NCI-H1105 (cell line): ENCODE data around the gene ASCL3.
"Not testable (repeated sequence)": the region's sequence is repeated elsewhere in the genome, so short reads cannot be mapped to it uniquely, and the experiment has no call there.

Experiments
- DNase-seq: peaks from one replicate; lab custom pipeline; 2025; lab: John Stamatoyannopoulos, UW

ASCL3 gene, protein sequence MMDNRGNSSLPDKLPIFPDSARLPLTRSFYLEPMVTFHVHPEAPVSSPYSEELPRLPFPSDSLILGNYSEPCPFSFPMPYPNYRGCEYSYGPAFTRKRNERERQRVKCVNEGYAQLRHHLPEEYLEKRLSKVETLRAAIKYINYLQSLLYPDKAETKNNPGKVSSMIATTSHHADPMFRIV

DNA sequence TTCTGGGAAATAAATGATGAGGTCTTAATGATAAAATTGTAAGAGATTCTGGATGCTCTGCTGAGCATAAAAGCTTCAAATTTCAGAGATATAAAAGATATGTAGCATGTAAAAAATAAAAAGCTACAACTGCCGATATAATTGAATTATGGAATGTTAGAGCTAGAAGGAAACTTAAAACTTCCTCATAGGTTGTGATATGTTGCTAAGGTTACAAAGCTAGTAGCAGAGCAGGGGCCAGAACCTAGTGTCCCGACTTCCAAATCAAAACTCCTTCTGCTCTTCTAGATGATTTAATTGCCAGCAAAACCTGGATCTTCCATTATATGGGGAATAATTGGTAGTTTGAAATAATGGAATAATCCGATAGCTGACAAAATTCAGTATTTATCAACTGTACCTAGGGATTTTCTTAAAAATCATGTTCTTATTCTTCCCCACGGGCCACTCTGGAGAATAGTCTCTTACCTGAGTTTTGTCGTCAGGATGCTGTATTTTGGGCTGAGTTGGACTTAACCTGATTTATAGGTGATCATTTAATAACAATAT lies at the start of gene ASCL3:
Gene ASCL3, minus strand, starts transcription at position 499 of the 549 bp plus-strand sequence. CDS start 4,855 bp downstream, outside the sequence.
- DNase-seq, result no peak

DNA sequence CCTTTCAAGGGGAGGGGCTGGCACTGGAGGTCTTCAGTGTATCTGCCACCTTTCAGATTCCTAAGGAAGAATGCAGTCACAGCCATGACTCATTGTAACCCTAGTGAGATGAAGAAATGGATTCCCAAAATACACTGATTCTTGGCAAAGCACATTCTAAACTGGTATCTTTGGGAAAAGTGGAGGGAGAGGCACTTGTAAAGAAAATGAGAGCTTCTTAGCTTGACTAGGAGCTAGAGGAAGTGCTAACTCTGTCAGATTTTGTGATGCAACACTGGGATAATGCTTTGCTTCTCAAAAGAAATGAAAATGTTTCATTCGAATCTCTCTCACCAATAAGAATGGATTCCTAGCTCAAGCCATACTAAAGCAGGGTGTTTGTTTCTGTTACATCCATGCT lies 46.6 kb upstream of the ASCL3 start:
- DNase-seq, result no peak

DNA sequence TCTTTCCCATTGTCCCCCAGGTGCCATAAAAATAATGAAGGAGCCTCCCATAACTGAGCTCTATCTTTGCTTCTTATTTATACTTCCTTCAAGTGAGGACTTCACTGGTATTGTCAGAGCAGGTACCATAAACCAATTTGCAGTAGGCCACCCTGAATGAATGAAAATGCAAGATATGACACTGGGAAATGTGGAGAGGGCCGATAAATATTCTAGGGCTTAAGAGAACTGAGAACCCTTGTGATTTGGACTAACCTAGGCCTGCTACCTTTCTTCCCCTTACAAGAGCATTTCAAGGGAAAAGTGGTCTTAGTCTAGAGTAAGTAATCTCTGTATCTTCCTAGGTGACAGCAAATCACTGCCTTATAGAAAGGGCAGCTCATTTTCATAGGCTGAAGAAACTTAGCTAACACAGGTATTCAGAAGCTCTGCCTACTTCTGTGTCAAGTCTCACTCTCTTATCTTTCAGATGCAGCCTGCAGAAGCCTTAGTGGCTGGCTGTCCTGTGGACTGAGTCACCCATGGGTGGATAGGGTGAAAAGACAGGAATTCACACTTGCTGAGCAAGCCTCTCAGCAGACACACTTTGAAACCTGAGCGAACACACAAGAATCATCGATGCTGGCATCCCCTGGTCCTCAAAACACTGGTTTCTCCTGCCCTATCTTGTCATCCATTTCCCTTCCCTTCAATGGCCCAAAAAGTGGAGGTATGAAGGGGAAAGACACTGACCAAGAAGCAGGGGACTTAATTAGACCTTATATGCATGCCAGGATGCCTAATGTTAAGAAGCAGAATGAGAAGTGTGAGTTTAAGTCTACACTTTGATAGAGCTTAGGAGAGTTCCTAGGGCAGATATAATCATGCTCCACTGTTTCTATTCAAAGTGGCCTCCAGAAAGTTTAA lies 45.8 kb upstream of the ASCL3 start:
- DNase-seq, result no peak

DNA sequence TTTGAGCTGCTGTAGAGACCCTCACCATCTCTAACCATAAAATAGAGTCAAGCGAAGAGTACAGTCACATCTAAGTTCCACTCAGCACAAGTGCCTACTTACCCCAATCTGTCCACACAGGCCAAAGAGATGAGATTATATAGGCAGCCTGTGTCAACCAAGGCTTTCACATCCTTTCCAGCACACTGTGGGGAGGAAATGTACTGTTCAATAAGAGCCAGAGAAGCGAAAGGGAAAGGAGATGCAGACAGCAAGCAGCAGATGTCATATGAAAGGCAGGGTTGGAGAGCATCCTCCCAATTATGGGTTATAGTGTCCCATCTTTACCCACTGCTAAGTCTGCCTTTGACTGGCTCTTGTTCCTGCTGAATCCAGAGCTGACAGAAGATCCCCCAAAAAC lies 44.6 kb upstream of the ASCL3 start:
- DNase-seq, result no peak

DNA sequence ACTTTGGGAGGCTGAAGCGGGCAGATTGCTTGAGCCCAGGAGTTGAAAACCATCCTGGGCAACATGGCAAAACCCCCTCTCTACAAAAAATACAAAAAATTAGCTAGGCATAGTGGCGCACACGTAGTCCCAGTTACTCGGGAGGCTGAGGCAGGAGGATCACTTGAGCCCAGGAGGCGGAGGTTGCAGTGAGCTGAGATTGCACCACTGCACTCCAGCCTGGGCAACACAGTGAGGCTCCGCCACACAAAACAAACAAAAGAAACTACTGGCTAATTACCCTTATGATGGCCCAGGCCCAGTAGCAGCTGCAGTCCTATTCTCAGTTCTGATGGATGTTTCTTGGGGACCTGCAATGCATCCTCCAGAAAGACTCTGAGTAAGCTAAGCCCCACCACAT lies 44.0 kb upstream of the ASCL3 start:
- DNase-seq, result not testable (repeated sequence)

DNA sequence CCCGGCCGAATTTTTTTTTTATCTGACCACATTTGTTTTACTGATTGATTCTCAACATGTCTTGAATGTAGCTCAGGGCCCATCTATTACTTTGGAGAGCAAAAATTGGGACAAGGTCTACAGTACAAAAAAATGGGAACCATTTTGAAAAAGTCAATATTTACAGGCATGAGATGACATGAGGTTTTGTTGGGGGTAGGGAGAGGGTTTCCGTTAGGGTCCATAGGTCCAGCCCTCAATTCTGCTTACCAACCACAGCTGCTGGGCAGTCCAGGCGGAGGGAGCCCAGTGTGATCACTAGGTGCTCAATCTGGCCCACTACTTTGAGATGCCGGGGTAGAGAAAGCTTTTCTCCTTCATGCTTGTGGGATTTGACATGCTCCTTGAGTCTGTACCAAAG lies 42.6 kb upstream of the ASCL3 start:
- DNase-seq, result no peak

DNA sequence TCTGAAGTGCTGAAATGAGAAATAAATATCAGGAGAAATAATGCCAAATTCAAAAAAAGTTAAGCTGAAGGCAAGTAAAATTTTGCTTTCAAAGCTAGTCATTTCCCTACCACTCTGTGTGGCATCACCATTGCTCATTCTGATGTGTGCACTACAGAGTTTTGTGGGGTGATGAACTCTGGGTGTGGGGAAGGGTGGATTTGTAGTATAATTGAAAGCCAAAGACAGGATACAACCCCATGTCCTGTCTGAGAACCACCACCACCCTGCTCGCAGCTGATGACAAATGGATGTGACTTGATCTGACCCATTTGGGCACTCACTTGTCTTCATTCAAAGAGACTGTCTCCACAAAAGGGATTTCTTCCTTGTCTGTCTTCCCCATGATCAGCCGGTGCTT lies 40.7 kb upstream of the ASCL3 start:
- DNase-seq, result no peak

DNA sequence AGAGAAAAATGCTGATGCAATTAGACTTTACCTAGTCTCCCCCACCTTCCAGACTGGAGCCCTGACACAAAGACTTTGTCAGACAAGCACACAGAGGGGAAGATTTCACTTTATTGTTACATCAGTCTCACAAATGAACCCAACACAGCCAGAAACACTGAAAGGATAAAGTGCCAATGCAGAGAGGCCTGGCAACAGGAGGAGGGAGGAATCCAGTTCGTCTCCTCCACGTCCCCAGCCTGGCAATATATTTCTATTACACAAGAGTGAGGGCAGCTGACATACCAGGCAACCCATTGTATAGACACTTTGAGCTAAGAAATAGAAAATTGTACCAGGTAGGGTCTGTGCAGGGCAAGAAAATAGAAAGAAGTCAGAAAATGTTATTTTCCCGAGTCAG lies 37.7 kb upstream of the ASCL3 start:
- no peak for DNase-seq

DNA sequence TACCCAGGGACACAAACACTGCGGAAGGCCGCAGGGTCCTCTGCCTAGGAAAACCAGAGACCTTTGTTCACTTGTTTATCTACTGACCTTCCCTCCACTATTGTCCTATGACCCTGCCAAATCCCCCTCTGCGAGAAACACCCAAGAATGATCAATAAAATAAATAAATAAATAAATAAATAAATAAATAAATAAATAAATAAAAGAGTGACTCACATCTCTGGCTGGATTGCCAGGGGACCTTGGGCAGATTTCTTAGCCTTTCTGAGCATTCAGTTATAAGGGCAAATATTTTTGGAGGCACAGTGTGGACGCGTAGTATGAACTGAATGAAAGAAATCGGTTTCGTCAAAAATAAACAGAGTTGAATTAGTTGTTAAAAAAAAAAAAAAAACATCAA lies 36.5 kb upstream of the ASCL3 start:
- not testable (repeated sequence) for DNase-seq

DNA sequence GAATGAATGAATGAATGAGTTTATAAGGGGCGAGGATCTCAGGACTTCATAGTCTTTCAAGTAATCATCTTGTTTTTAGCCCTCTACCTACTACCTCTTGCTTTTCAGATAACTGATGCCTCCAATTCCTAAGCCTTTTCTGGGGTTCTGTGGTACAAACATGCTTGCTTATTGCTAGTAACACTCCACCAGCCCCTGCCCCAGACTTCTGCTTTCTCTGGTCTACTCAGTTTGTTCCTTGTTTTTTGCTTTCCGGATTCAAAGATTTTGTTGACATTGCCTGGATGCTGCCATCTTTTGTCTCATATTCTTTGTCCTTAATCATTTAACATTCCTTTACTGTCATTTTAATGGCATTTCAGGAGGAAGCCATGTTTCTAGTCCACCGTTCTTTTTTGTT lies 30.3 kb upstream of the ASCL3 start:
- DNase-seq, result no peak

DNA sequence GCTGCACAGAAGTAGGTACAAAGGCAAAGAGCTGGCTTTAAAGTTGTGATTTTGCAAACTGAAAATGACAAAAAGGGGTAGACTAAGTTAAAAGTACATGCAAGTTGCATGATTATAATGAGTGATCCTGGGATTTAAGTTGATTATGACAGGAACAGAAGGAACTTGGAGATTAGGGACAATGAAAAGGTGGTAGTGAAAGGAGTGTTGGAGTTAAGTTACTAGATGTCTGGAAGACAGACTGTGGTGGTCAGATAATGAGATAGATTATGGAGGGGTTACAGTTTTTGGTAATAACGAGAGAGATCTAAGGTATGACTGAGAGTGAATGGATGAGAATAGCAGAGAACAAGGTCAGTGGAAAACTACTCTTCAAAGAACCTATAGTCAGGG lies 29.1 kb upstream of the ASCL3 start:
- DNase-seq, result no peak

DNA sequence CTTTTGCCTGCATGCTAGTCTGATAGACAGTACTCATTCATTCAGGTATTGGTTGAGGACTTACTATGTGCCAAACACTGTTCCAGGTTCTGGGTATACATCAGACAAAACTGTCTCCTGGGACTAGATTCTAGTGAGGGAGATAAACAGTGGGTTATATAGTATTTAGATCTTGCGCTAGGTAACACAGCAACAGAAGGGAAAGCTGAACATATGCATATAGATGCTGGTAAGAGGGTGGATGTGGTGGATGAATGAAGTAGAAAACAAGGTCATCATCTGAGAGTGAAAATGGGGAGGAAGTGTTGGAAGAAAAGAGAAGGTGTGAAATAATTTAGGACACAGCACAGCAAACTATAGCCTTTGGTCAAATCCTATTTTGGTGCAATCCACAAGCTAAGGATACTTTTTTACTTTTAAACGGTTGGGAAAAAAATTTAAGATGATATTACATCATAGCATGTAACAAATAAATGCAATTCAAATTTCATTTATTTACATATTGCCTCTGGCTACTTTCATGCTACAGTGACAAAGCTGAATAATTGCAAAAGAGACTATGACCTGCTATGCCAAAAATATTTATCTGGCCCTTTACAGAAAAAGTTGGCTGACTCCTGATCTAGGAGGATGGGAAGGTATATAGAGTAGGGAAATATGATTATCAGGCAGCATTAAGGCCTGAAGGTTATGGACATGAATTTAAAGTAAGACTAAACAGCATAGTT lies 28.5 kb upstream of the ASCL3 start:
- no peak for DNase-seq

DNA sequence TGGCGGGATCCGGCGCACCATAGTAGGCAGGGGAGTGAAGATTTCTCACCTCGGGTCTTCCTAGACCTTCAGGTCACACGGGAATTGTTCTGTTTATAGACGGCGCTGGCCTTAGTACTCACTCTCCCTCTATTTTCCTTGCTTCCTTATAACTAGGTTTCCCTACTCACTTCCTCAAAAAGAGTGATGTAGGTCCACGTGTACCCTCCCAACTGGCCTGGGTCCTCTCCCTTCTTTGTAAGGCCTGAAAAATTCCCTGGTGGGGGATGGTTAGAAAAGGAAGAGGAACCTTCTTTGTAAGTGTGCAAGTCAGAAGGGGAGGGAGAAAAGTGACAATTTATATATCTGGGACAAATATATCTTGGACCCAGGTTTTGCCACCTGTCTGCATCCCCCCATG lies 24.4 kb upstream of the ASCL3 start:
- DNase-seq, result no peak

DNA sequence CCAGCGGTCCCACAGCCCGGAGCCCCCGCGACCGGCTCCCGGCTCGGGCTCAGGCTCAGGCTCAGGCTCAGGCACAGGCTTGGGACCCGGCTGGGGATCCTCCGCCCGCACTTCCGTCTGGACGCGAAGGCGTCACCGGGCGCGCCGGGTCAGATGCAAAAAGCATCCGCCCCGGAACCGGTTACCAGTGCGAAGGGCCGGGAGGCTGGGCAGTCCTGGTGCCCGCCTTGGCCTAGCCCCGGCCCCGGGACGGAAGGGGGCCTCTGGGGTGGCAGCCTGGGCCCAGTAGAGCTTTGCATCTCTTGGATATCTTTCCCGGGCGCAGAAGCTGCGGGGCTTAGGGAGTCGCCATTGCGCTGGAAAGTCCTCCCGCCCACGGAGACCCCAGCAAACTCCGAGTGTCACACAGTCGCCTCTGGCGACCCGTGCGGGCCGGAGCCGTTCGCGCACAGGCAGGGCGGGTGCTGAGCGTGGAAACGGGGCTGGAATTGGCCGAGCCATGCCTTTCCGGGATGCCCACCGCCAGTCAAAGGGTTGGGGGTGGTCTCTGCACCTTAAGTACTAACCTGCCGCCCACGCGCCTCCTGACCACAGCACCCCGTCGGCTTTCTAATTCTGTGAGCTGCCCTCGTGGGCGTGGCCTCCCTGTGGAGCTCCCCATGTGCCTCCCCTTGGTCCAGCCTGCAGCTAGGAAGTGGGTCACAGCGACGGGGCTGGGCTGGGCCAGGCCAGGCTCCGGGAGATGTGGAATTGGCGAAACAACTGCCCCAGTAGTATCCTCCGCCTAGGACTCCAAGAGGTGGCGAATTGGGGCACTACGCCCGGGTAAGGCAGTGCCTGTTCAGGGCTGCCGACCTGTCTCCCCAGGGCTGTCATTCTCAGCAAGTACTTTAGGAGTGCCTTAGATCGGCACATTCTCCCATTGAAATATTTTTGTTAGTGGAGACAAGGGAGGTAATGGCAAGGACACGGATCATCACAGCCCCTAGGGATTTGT lies 21.8 kb upstream of the ASCL3 start, which contains the start of gene TMEM9B:
Gene TMEM9B, minus strand, starts transcription at position 119 of the 997 bp plus-strand sequence. CDS start 129 bp downstream, outside the sequence.
- peak; percentile 83 for DNase-seq

DNA sequence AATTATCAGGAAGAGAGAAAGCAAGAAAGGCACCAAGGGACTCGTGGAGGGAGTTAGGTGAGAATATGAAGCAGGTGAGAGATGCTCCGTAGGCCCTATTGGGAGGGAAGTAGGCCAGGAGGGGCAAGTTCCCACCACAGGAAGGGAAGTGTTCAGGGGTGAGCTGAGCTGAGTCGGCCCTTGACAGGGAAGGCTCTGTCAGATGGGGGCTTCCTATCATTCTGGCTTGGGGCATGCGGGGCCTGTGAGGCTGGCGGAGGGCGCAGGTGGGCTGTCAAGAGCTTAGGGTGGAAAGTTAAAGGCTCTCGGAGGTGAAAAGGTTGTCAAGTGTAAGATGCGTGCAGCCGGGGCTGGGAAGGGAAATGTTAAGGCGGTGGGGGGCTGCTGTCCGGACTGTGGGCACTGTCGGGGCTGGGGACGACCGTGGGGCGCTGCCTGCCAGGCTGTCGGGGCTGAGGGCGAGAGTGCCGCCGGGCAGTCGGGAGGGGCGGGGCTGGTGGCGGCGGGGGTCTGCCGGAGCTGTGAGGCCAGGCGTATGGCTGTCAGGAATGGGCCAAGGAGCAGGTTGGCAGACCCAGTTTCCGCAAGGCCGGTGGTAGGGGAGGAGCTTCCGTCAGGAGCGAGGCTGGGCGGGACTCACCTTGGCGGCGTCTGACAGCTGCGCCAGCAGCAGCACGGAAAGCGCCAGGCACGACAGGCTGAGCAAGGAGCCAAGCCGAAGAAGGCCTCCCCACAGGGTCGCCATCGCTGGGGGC lies 20.9 kb upstream of the ASCL3 start:
- peak; percentile 74 for DNase-seq

DNA sequence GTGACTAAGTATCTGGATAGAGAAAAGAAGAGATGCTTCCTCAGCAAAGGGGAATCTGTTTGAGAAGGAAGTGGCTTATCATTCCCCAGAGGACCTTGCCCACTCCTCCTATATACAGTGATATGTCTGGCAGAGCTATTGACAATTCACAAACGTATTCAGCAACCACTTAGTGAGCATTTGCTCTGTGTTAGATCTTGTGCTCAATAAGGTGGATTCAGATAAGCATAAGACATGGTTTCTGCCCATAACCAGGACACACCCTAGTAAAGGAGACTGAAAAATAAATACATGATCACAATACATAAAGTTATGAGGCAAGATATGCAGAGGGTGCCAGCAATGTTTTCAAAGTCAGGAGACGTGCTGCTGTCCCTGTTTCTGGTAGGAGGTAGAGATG lies 20.0 kb upstream of the ASCL3 start:
- no peak for DNase-seq

DNA sequence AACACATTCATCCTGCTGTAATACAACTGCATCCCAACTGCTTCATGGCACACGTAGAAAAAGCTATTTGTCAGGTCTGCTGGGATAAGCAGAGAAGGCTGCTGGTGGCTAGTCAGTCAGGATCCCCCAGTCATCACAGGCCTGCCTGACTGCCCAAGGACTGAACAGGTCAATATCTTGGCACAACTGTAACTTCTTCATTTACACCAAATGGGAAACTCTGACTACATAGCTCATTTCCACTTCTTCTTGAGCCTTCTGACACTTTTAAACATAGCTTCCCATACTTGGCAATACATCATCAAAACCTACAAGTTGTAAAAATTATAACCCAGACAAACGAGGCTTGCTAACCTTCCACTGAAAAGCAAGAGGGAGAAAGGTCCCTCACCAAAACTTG lies 18.6 kb upstream of the ASCL3 start:
- no peak for DNase-seq

DNA sequence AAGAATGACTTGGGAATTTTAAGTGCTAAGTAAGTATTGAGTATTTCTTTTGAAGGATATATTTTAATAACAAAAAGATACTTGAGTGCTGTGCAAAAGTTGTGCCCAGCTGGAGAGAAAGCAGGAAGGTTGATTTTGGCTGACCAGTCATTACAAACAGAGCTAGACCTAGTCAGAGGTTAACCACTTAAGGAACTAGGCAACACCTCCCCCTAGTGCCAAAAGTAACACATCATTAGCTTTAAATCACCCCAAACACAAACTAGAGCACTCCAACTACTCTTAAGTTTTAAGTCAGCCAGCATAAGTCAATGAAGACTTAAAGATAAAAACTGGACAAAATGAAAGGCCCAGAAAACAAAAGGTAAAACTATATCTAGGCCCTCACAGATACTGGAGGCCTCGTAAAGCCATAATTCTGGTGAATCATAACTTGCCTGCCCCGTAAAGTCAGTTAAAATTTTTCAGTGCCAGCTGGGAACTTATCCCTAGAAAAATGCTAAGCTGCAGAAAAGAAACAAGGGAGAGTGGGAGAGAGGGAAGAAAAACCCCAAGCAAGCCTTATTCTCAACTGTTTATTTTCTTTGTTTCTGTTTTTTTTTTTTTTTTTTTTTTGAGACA lies 16.8 kb upstream of the ASCL3 start:
- DNase-seq, result peak; percentile 20

DNA sequence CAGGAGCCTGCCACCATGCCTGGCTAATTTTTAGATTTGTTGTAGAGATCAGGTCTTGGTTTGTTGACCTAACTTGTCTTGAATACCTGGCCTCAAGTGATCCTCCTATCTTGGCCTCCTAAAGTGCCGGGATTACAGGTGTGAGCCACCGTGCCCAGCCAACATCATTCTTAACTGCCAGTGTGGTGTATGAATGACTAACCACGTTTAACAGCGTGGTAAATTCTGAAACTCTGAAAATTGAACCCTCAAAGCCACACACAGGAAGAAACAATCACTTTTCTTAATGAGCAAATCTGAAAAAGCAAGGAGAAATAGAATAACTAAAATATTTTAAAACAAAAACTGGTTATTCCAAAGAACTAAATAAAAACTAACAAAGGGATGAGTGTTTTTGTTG lies 14.0 kb upstream of the ASCL3 start:
- DNase-seq, result no peak

DNA sequence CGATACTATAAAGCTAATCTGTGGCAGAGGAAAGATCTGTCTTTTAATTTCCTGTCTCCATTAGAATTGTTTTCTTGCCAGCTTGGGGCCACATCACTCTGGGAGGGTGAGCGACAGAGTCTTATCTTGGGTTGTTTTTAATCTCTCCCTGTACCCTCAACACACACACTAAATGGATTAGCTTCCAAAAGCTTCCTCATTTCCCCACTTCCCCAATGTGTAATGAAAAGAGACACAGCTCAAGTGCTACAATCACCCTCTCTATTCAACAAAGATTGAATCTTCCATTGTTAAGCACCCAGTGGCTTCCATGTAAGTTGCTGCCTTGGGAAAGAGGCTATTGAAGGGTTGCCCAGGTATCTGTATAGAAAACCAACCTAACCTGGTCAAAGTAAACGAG lies 6.1 kb upstream of the ASCL3 start:
- no peak for DNase-seq
